IPS-18c (cell line): Measurements from ENCODE around the gene TMED5.
"Not testable (repeated sequence)": the region's sequence is repeated elsewhere in the genome, so short reads cannot be mapped to it uniquely, and the experiment has no call there.

Source experiments
- H3K4me3 ChIP-seq: 2 replicates; pipeline ENCODE4 v1.7.0; 2013; ENCODE audit warnings: low read depth, mild to moderate bottlenecking, low read length, moderate library complexity; ENCODE audit not compliant: insufficient read depth
- H3K9me3 ChIP-seq: one replicate; pipeline ENCODE4 v1.6.1; 2013; ENCODE audit warnings: mild to moderate bottlenecking, low read length, moderate library complexity; ENCODE audit not compliant: control insufficient read depth, insufficient read depth

TMED5 gene

GRCh38 chr1:93179886-93180722, at the start of gene TMED5:
TMED5 (minus strand) TSS chr1:93180413; CDS start chr1:93180242, 171 bp downstream.
- Histone ChIP-seq H3K4me3 (peak within 1 kb of the TSS; percentile 93), H3K9me3 (no peaks in the 10 kb centered on the region)

GRCh38 chr1:93223023-93223675, 42.9 kb upstream of the TMED5 start:
- Histone ChIP-seq H3K4me3 (no peak overlapping the region), H3K9me3 (no peaks in the 10 kb centered on the region)

- H3K9me3 ChIP-seq, result no peaks in the 10 kb centered on the region
- H3K4me3 ChIP-seq, result no peak overlapping the region
These were observed 41.7 kb upstream of the TMED5 start for GRCh38 chr1:93221913-93222312.

GRCh38 chr1:93220716-93221115, 40.5 kb upstream of the TMED5 start:
- not testable (repeated sequence) for H3K9me3 ChIP-seq, H3K4me3 ChIP-seq

- Histone ChIP-seq H3K9me3 (no peaks in the 10 kb centered on the region), H3K4me3 (no peak overlapping the region)
These were observed 39.2 kb upstream of the TMED5 start for GRCh38 chr1:93219443-93219842.

- no peaks in the 10 kb centered on the region for H3K9me3 ChIP-seq
- no peak overlapping the region for H3K4me3 ChIP-seq
These were observed 35.1 kb upstream of the TMED5 start for GRCh38 chr1:93215322-93215721.

GRCh38 chr1:93207211-93207610, 27.0 kb upstream of the TMED5 start:
- H3K4me3 ChIP-seq, result no peak overlapping the region
- no peaks in the 10 kb centered on the region for H3K9me3 ChIP-seq

GRCh38 chr1:93206567-93206954, 26.3 kb upstream of the TMED5 start:
- Histone ChIP-seq H3K9me3 (no peaks in the 10 kb centered on the region), H3K4me3 (no peak overlapping the region)

GRCh38 chr1:93205892-93206566, 25.8 kb upstream of the TMED5 start:
- Histone ChIP-seq H3K9me3 (no peaks in the 10 kb centered on the region), H3K4me3 (no peak overlapping the region)

GRCh38 chr1:93200714-93201113, 20.5 kb upstream of the TMED5 start:
- Histone ChIP-seq H3K9me3 (no peaks in the 10 kb centered on the region), H3K4me3 (no peak overlapping the region)

GRCh38 chr1:93200086-93200620, 19.9 kb upstream of the TMED5 start:
- Histone ChIP-seq H3K9me3 (no peaks in the 10 kb centered on the region), H3K4me3 (no peak overlapping the region)

- no peaks in the 10 kb centered on the region for H3K9me3 ChIP-seq
- no peak overlapping the region for H3K4me3 ChIP-seq
These were observed 18.9 kb upstream of the TMED5 start for GRCh38 chr1:93199150-93199549.

- H3K9me3 ChIP-seq, result no peaks in the 10 kb centered on the region
- no peak overlapping the region for H3K4me3 ChIP-seq
These were observed 16.4 kb upstream of the TMED5 start for GRCh38 chr1:93196591-93196990.

GRCh38 chr1:93194231-93194990, 14.2 kb upstream of the TMED5 start:
- Histone ChIP-seq H3K9me3 (no peaks in the 10 kb centered on the region), H3K4me3 (no peak overlapping the region)

GRCh38 chr1:93190432-93190831, 10.2 kb upstream of the TMED5 start:
- no peak overlapping the region for H3K4me3 ChIP-seq
- H3K9me3 ChIP-seq, result no peaks in the 10 kb centered on the region

GRCh38 chr1:93186667-93187066, 6.5 kb upstream of the TMED5 start:
- no peaks in the 10 kb centered on the region for H3K9me3 ChIP-seq
- no peak overlapping the region for H3K4me3 ChIP-seq
